Suprapubic skin (tissue), 4 donors: Measurements from ENCODE around the gene CLDN14. TPM values are rescaled to one million over a fixed set of nuclear protein-coding genes. Genes with fewer than 3 reads are reported as not detected.

ENCODE experiments used
- DNase-seq, 2 donors: peaks; one replicate each; pipeline ENCODE4 v3.0.0-alpha.2; 2019; ENCODE audit warnings: low spot score in 2 of 2
- H3K27ac ChIP-seq: fragments of 200-600 bp; sonication (generic); one replicate; pipeline ENCODE4 v1.5.1; 2019
- H3K27me3 ChIP-seq: fragments of 200-600 bp; sonication (generic); one replicate; pipeline ENCODE4 v1.5.1; 2019
- H3K36me3 ChIP-seq: fragments of 200-600 bp; sonication (generic); one replicate; pipeline ENCODE4 v1.5.1; 2019
- H3K4me1 ChIP-seq: fragments of 200-600 bp; sonication (generic); one replicate; pipeline ENCODE4 v1.5.1; 2019
- H3K4me3 ChIP-seq: fragments of 200-600 bp; sonication (generic); one replicate; pipeline ENCODE4 v1.5.1; 2019; ENCODE audit warnings: mild to moderate bottlenecking
- H3K9me3 ChIP-seq: fragments of 200-600 bp; sonication (generic); one replicate; pipeline ENCODE4 v1.5.1; 2019
- CTCF ChIP-seq, 2 donors: fragments of 200-600 bp in 1 of 2; fragments of 450-650 bp in 1 of 2; sonication (generic) in 1 of 2; IDR thresholded peaks; one replicate each; pipeline ENCODE4 v1.5.1; 2016 to 2019; ENCODE audit warnings: antibody characterized with exemption in 2 of 2, mild to moderate bottlenecking in 1 of 2, moderate library complexity in 1 of 2
- EP300 ChIP-seq: sonication (generic); formaldehyde crosslinking; IDR thresholded peaks from one replicate; pipeline ENCODE4 v1.6.1; 2017; ENCODE audit warnings: antibody characterized with exemption
- POLR2A ChIP-seq, 2 donors: fragments of 450-650 bp; IDR thresholded peaks; one replicate each; pipeline ENCODE4 v1.6.1; 2017; ENCODE audit warnings: antibody characterized with exemption in 2 of 2, mild to moderate bottlenecking in 2 of 2, moderate library complexity in 2 of 2
- POLR2AphosphoS5 ChIP-seq, 3 donors: sonication (generic); formaldehyde crosslinking; IDR thresholded peaks; one replicate each; pipeline ENCODE4 v1.6.1; 2017; ENCODE audit warnings: antibody characterized with exemption in 3 of 3
- WGBS: methylation state at CpG from one replicate; pipeline ENCODE4 v1.1.5; 2018; 5-methylcytosine and 5-hydroxymethylcytosine counted together
- total RNA-seq, 4 donors: library from RNA; depleted of rRNA; stranded (reverse); fragments of >200 nt; gene quantifications; one replicate each; pipeline ENCODE4 v1.1.0, GENCODE V29; 2016

Gene CLDN14
- total RNA-seq, 4 donors from 2014 or later = 0.42 to 0.62 TPM; not detected in 2

- TF ChIP-seq POLR2AphosphoS5 (IDR thresholded peaks at IDR 0.05) (no peak), POLR2A (IDR thresholded peaks at IDR 0.05) (no peak), EP300 (no peak), CTCF (IDR thresholded peaks at IDR 0.05) (no peak)
- no peak for DNase-seq
- Histone ChIP-seq H3K27ac (no peak overlapping the region), H3K4me1 (no peaks in the 10 kb centered on the region), H3K4me3 (no peak overlapping the region), H3K36me3 (no peaks in the 10 kb centered on the region), H3K27me3 (peaks cover 13% of the 10 kb centered on the region), H3K9me3 (no peaks in the 10 kb centered on the region)
- WGBS = 93% methylated on average over 16 of the region's 16 CpGs
Measured at GRCh38 chr21:36460866-36461265, 19.1 kb downstream of the CLDN14 start.

- TF ChIP-seq EP300 = no peak
- no peak for TF ChIP-seq POLR2A (IDR thresholded peaks at IDR 0.05)
- no peak for TF ChIP-seq CTCF (IDR thresholded peaks at IDR 0.05)
- no peak for TF ChIP-seq POLR2AphosphoS5 (IDR thresholded peaks at IDR 0.05)
- no peak overlapping the region for H3K4me3 ChIP-seq
- no peak for DNase-seq
Measured at GRCh38 chr21:36459098-36459497, 20.8 kb downstream of the CLDN14 start.

GRCh38 chr21:36456729-36457414 is 23.1 kb downstream of the CLDN14 start:
- no peaks in the 10 kb centered on the region for H3K36me3 ChIP-seq
- 79% methylated on average over 7 of the region's 7 CpGs for WGBS
- no peak for DNase-seq

More at GRCh38 chr21:36459098-36459497, 20.8 kb downstream of the CLDN14 start:
- no peaks in the 10 kb centered on the region for H3K36me3 ChIP-seq
- no peaks in the 10 kb centered on the region for H3K4me1 ChIP-seq
- peaks cover 9% of the 10 kb centered on the region for H3K27me3 ChIP-seq
- no peaks in the 10 kb centered on the region for H3K9me3 ChIP-seq
- H3K27ac ChIP-seq = no peak overlapping the region
- 100% methylated on average over 1 of the region's 6 CpGs for WGBS

GRCh38 chr21:36454706-36455105 is 25.2 kb downstream of the CLDN14 start:
- Histone ChIP-seq H3K4me3 (no peak overlapping the region), H3K27me3 (no peaks in the 10 kb centered on the region), H3K27ac (no peak overlapping the region), H3K4me1 (no peaks in the 10 kb centered on the region), H3K9me3 (no peaks in the 10 kb centered on the region), H3K36me3 (no peaks in the 10 kb centered on the region)
- DNase-seq = no peak
- WGBS = 63% methylated on average over 4 of the region's 4 CpGs
- TF ChIP-seq EP300 = no peak
- TF ChIP-seq POLR2A (IDR thresholded peaks at IDR 0.05) = no peak
- TF ChIP-seq POLR2AphosphoS5 (IDR thresholded peaks at IDR 0.05) = no peak

More at GRCh38 chr21:36456729-36457414, 23.1 kb downstream of the CLDN14 start:
- Histone ChIP-seq H3K9me3 (no peaks in the 10 kb centered on the region), H3K4me1 (no peaks in the 10 kb centered on the region), H3K27ac (no peak overlapping the region), H3K4me3 (no peak overlapping the region), H3K27me3 (peaks cover under 1% of the 10 kb centered on the region)
- TF ChIP-seq CTCF (IDR thresholded peaks at IDR 0.05) (no peak), EP300 (no peak), POLR2AphosphoS5 (IDR thresholded peaks at IDR 0.05) (no peak)

GRCh38 chr21:36454093-36454531 is 25.8 kb downstream of the CLDN14 start:
- H3K36me3 ChIP-seq = no peaks in the 10 kb centered on the region
- 37% methylated on average over 4 of the region's 4 CpGs for WGBS
- H3K9me3 ChIP-seq = no peaks in the 10 kb centered on the region
- no peak for TF ChIP-seq CTCF (IDR thresholded peaks at IDR 0.05)
- no peak for TF ChIP-seq EP300
- no peak for TF ChIP-seq POLR2A (IDR thresholded peaks at IDR 0.05)
- TF ChIP-seq POLR2AphosphoS5 (IDR thresholded peaks at IDR 0.05) = no peak
- no peaks in the 10 kb centered on the region for H3K4me1 ChIP-seq
- no peak overlapping the region for H3K4me3 ChIP-seq
- H3K27ac ChIP-seq = no peak overlapping the region
- no peak for DNase-seq
- no peaks in the 10 kb centered on the region for H3K27me3 ChIP-seq
